KMS-11 (cell line): Measurements from ENCODE around the gene BPTF.
"Not testable (repeated sequence)": the region's sequence is repeated elsewhere in the genome, so short reads cannot be mapped to it uniquely, and the experiment has no call there.

Experiments used
- H2AFZ ChIP-seq: fragments of 200-600 bp; sonication (generic); 2 replicates; pipeline ENCODE4 v1.6.1; 2016; ENCODE audit warnings: antibody characterized with exemption, mixed run types, low read depth
- H3K27ac ChIP-seq: fragments of 200-600 bp; sonication (generic); 2 replicates; pipeline ENCODE4 v1.6.1; 2016; ENCODE audit warnings: mild to moderate bottlenecking, mixed run types
- H3K27me3 ChIP-seq: fragments of 200-600 bp; sonication (generic); 2 replicates; pipeline ENCODE4 v1.6.1; 2017; ENCODE audit warnings: mild to moderate bottlenecking, low read depth, mixed run types, moderate library complexity; ENCODE audit not compliant: insufficient read depth
- H3K36me3 ChIP-seq: fragments of 200-600 bp; sonication (generic); 2 replicates; pipeline ENCODE4 v1.6.1; 2017; ENCODE audit warnings: mild to moderate bottlenecking, mixed run types; ENCODE audit not compliant: insufficient read depth
- H3K4me1 ChIP-seq: fragments of 200-600 bp; sonication (generic); 2 replicates; pipeline ENCODE4 v1.6.1; 2016; ENCODE audit warnings: mild to moderate bottlenecking, low read depth, mixed run types; ENCODE audit not compliant: poor library complexity, severe bottlenecking
- H3K4me2 ChIP-seq: fragments of 200-600 bp; sonication (generic); 2 replicates; pipeline ENCODE4 v1.7.0; 2016; ENCODE audit warnings: mild to moderate bottlenecking, mixed run types
- H3K4me3 ChIP-seq: fragments of 200-600 bp; sonication (generic); IDR thresholded peaks from 2 replicates; pipeline ENCODE4 v1.6.1; 2017; ENCODE audit warnings: low read depth, low read length, mixed read lengths; ENCODE audit not compliant: insufficient read depth
- H3K79me2 ChIP-seq: fragments of 200-600 bp; sonication (generic); 2 replicates; pipeline ENCODE4 v1.6.1; 2016; ENCODE audit warnings: low read depth, mixed run types; ENCODE audit not compliant: insufficient read depth
- H3K9ac ChIP-seq: fragments of 200-600 bp; sonication (generic); 2 replicates; pipeline ENCODE4 v1.6.1; 2016; ENCODE audit warnings: mild to moderate bottlenecking, mixed run types
- H4K20me1 ChIP-seq: fragments of 200-600 bp; sonication (generic); 2 replicates; pipeline ENCODE4 v1.6.1; 2016; ENCODE audit warnings: mild to moderate bottlenecking, mixed run types; ENCODE audit not compliant: insufficient read depth
- TF ChIP-seq, protein P1 (sequence below): fragments of 200-600 bp; sonication (generic); conservative IDR thresholded peaks from 2 replicates; pipeline ENCODE4 v1.6.1; 2017; ENCODE audit warnings: low read depth, mild to moderate bottlenecking, antibody characterized with exemption, low read length, moderate library complexity, mixed read lengths

Gene BPTF

DNA sequence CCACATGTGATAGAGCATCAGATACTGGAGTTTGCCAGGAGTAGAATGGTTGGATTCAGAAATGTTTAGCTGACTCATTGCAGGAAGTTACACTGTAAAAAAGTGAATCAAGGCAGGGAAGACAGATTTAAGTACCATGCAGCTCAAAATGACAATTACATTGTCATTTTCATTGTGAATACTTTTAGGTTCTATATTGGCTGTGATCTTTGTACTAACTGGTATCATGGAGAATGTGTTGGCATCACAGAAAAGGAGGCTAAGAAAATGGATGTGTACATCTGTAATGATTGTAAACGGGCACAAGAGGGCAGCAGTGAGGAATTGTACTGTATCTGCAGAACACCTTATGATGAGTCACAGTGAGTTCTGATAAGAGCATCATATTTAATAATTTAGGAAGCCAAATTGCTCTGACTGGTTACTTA is 137.9 kb downstream of the BPTF start:
- not testable (repeated sequence) for H3K27me3 ChIP-seq, H3K9ac ChIP-seq, H3K4me2 ChIP-seq, H3K36me3 ChIP-seq, H2AFZ ChIP-seq, H3K4me3 ChIP-seq, H3K4me1 ChIP-seq, H3K79me2 ChIP-seq, H4K20me1 ChIP-seq
- TF ChIP-seq, protein P1, sequence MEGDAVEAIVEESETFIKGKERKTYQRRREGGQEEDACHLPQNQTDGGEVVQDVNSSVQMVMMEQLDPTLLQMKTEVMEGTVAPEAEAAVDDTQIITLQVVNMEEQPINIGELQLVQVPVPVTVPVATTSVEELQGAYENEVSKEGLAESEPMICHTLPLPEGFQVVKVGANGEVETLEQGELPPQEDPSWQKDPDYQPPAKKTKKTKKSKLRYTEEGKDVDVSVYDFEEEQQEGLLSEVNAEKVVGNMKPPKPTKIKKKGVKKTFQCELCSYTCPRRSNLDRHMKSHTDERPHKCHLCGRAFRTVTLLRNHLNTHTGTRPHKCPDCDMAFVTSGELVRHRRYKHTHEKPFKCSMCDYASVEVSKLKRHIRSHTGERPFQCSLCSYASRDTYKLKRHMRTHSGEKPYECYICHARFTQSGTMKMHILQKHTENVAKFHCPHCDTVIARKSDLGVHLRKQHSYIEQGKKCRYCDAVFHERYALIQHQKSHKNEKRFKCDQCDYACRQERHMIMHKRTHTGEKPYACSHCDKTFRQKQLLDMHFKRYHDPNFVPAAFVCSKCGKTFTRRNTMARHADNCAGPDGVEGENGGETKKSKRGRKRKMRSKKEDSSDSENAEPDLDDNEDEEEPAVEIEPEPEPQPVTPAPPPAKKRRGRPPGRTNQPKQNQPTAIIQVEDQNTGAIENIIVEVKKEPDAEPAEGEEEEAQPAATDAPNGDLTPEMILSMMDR: peak; percentile 64; the same call in 1 of the 2 replicates
- peak overlapping the region; percentile 60 for H3K27ac ChIP-seq

DNA sequence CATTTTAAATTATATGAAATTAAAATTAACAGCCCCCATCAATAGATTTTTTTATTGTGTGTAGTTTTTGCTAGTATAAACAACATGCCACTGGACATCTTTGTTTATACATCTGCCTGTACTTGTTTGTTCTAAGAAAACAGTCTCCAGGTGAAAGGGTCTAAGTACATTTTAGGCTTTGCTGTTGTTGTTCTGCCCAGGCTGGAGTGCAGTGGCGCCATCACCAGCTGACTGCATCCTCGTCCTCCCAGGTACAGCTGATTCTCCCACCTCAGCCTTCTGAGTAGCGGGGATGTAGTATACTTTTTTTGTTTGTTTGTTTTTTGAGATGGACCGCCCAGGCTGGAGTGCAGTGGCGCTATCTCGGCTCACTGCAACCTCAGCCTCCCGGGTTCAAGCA is 145.5 kb downstream of the BPTF start:
- no peak overlapping the region for H3K4me3 ChIP-seq
- H3K4me1 ChIP-seq: no peaks in the 10 kb centered on the region
- H4K20me1 ChIP-seq: no peaks in the 10 kb centered on the region
- no peaks in the 10 kb centered on the region for H3K79me2 ChIP-seq
- no peaks in the 10 kb centered on the region for H3K27me3 ChIP-seq
- no peak overlapping the region for H2AFZ ChIP-seq
- no peak overlapping the region for H3K27ac ChIP-seq
- H3K9ac ChIP-seq: no peak overlapping the region
- TF ChIP-seq, protein P1: no peak
- H3K36me3 ChIP-seq: no peaks in the 10 kb centered on the region
- H3K4me2 ChIP-seq: no peak overlapping the region

DNA sequence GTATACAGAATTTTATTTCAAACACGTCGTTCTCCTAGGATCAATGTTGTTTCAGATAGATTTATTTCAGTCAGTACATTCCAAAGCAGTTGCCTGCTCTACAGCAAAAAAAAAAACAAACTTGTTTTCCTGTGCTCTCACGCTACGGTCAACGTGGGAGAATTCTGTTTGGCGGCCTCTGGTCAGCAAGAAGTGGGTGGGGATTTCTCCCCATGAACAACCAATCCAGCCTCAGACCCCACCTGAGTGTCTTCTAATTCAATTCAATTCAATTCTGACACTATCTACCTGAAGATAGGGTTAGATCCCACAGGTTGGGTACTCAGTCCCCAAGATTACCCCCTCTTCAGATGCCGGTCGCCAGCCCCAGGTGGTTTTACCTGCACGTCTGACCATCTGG is 148.9 kb downstream of the BPTF start:
- Histone ChIP-seq H3K27ac (no peak overlapping the region), H3K79me2 (no peaks in the 10 kb centered on the region), H3K4me2 (no peak overlapping the region), H3K36me3 (no peaks in the 10 kb centered on the region), H3K9ac (no peak overlapping the region), H4K20me1 (no peaks in the 10 kb centered on the region), H3K27me3 (no peaks in the 10 kb centered on the region), H3K4me3 (no peak overlapping the region), H3K4me1 (no peaks in the 10 kb centered on the region), H2AFZ (no peak overlapping the region)
- TF ChIP-seq, protein P1: no peak

DNA sequence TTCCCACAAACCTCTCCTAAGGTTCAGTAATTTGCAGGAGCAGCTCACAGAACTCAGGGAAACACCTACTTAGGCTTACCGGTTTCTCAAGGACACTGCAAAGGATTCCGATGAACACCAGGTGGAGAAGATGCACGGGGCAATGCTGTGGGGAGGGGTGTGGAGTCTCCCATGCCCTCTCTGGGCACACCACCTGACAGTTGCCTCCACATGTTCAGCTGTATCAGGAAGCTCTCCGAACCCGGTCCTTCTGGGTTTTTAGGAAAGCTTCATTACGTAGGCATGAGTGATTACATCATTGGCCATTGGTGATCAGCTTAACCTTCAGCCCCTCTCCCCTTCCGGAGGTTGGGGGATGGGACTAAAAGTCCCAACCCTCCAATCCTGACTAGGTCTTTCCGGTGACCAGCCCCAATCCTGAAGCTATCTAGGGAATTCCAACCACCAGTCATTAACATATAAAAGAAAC is 149.3 kb downstream of the BPTF start:
- H3K4me2 ChIP-seq: no peak overlapping the region
- TF ChIP-seq, protein P1: no peak
- H2AFZ ChIP-seq: no peak overlapping the region
- H3K79me2 ChIP-seq: no peaks in the 10 kb centered on the region
- no peaks in the 10 kb centered on the region for H3K36me3 ChIP-seq
- H3K4me1 ChIP-seq: no peaks in the 10 kb centered on the region
- no peak overlapping the region for H3K27ac ChIP-seq
- no peaks in the 10 kb centered on the region for H3K27me3 ChIP-seq
- H4K20me1 ChIP-seq: no peaks in the 10 kb centered on the region
- H3K4me3 ChIP-seq: no peak overlapping the region
- H3K9ac ChIP-seq: no peak overlapping the region

DNA sequence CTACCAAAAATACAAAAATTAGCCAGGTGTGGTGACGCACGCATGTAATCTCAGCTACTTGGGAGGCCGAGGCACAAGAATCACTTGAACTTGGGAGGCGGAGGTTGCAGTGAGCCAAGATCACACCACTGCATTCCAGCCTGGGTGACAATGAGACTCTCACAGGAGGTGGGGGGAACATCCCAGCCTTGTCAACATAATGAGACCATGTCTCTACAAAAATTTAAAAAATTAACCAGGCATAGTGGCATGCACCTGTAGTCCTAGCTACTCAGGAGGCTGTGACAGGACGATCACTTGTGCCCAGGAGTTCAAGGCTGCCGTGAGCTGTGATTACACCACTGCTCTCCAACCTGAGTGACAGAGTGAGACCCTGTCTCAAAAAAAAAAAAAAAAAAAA is 151.0 kb downstream of the BPTF start:
- not testable (repeated sequence) for H3K9ac ChIP-seq, H3K36me3 ChIP-seq, H3K27ac ChIP-seq, H3K79me2 ChIP-seq, H3K4me2 ChIP-seq, H3K4me1 ChIP-seq, H4K20me1 ChIP-seq, H3K4me3 ChIP-seq, H2AFZ ChIP-seq, H3K27me3 ChIP-seq
